Activated naive CD8-positive, alpha-beta T cell treated with anti-CD3 and anti-CD28 coated beads for 36 hours (primary cell): ENCODE measurements around the gene ZKSCAN7. TPM values are rescaled to one million over a fixed set of nuclear protein-coding genes. Genes with fewer than 3 reads are reported as not detected.

Experiments
- DNase-seq: peaks from one replicate; pipeline ENCODE4 v3.0.0; 2021
- H3K27ac Mint-ChIP-seq: one replicate; pipeline ENCODE4 v1.8.0; 2022; ENCODE audit warnings: mild to moderate bottlenecking, moderate library complexity, mixed read lengths
- H3K27me3 Mint-ChIP-seq: one replicate; pipeline ENCODE4 v1.8.0; 2022; ENCODE audit warnings: mild to moderate bottlenecking, mixed read lengths
- H3K36me3 Mint-ChIP-seq: one replicate; pipeline ENCODE4 v1.8.0; 2021; ENCODE audit warnings: mild to moderate bottlenecking, mixed read lengths
- H3K4me1 Mint-ChIP-seq: one replicate; pipeline ENCODE4 v1.8.0; 2021; ENCODE audit warnings: mixed read lengths
- H3K4me3 Mint-ChIP-seq: one replicate; pipeline ENCODE4 v1.8.0; 2022; ENCODE audit warnings: mild to moderate bottlenecking, moderate library complexity, mixed read lengths
- H3K9me3 Mint-ChIP-seq: one replicate; pipeline ENCODE4 v1.8.0; 2022; ENCODE audit warnings: mixed read lengths
- total RNA-seq, 2 experiments: library from RNA; stranded (reverse); gene quantifications; one replicate each; pipeline ENCODE4 v1.2.3, GENCODE V29; 2021

Gene ZKSCAN7
- total RNA-seq, 2 experiments from 2014 or later: 4.4 to 4.5 TPM

DNA sequence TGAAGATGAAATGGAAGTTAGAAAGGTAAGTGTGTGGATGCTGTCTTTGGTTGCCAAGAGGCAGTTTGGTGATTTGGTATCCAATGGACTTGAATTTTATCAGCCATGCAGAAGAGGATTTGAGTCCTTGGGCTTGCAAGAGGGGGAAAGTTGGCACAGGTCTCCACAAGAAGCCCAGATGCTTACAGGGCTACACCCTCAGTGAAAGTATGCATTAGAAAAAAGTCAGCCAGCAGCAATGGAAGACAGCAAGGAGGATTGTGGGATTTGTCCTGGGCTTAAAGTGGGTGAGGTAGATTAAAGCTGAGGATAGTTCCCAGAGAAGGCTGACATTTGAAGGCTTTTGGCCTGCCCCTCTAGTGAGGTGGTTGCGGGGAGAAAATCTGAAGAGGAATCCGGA, 46.8 kb downstream of the ZKSCAN7 start:
- no peak for DNase-seq
- Mint-ChIP-seq H3K27me3 (no peaks in the 10 kb centered on the region), H3K4me1 (no peaks in the 10 kb centered on the region), H3K4me3 (no peak overlapping the region), H3K36me3 (peaks cover 15% of the 10 kb centered on the region), H3K27ac (no peak overlapping the region), H3K9me3 (peaks cover 8% of the 10 kb centered on the region)

DNA sequence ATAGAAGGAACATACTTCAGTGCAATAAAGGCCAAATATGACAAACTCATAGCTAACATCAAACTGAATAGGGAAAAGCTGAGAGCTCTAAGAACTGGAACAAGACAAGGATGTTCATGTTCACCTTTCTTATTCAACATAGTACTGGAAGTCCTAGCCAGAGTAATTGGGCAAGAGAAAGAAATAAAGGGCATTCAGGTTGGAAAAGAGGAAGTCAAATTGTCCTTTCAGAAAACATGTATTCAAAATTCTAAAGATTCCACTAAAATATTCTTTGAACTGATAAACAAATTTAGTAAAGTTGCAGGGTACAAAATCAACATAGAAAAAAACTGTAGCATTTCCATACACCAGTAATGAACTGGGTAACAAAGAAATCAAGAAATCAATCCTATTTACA, 57.7 kb downstream of the ZKSCAN7 start:
- no peaks in the 10 kb centered on the region for H3K4me1 Mint-ChIP-seq
- H3K36me3 Mint-ChIP-seq: peaks cover 6% of the 10 kb centered on the region
- H3K27ac Mint-ChIP-seq: no peak overlapping the region
- H3K4me3 Mint-ChIP-seq: no peak overlapping the region
- no peak for DNase-seq
- peaks cover 6% of the 10 kb centered on the region for H3K27me3 Mint-ChIP-seq
- H3K9me3 Mint-ChIP-seq: peaks cover 2% of the 10 kb centered on the region

Other genes with a start within 250 kb of the ZKSCAN7 start
- gene TCAIM, start 216.4 kb upstream of the ZKSCAN7 start, total RNA-seq: 10 to 100 TPM; 10.8 to 12.6 TPM
- gene ZNF445, start 77.5 kb upstream of the ZKSCAN7 start, total RNA-seq: 10 to 100 TPM; 12.2 to 13.4 TPM
- gene ZNF660, start 29.8 kb downstream of the ZKSCAN7 start, total RNA-seq: 1 to 10 TPM in 1 of 2 experiments, under 1 TPM in 1; 0.94 to 1.6 TPM
- gene ZNF197, start 69.8 kb downstream of the ZKSCAN7 start, total RNA-seq: 10 to 100 TPM; 10.6 to 11.4 TPM
- gene ZNF35, start 93.5 kb downstream of the ZKSCAN7 start, total RNA-seq: 1 to 10 TPM; 5.8 to 6.9 TPM
- 1 to 10 TPM; 2.4 to 3.0 TPM for gene ZNF502, start 157.5 kb downstream of the ZKSCAN7 start, total RNA-seq
- gene ZNF501, start 174.4 kb downstream of the ZKSCAN7 start, total RNA-seq: 1 to 10 TPM; 2.7 to 3.6 TPM
- gene KIAA1143, start 206.4 kb downstream of the ZKSCAN7 start, total RNA-seq: 10 to 100 TPM; 37.9 to 47.7 TPM
- gene KIF15, start 206.6 kb downstream of the ZKSCAN7 start, total RNA-seq: 10 to 100 TPM; 36.2 to 36.7 TPM